ENCODE data around the gene CHD5.

DNA sequence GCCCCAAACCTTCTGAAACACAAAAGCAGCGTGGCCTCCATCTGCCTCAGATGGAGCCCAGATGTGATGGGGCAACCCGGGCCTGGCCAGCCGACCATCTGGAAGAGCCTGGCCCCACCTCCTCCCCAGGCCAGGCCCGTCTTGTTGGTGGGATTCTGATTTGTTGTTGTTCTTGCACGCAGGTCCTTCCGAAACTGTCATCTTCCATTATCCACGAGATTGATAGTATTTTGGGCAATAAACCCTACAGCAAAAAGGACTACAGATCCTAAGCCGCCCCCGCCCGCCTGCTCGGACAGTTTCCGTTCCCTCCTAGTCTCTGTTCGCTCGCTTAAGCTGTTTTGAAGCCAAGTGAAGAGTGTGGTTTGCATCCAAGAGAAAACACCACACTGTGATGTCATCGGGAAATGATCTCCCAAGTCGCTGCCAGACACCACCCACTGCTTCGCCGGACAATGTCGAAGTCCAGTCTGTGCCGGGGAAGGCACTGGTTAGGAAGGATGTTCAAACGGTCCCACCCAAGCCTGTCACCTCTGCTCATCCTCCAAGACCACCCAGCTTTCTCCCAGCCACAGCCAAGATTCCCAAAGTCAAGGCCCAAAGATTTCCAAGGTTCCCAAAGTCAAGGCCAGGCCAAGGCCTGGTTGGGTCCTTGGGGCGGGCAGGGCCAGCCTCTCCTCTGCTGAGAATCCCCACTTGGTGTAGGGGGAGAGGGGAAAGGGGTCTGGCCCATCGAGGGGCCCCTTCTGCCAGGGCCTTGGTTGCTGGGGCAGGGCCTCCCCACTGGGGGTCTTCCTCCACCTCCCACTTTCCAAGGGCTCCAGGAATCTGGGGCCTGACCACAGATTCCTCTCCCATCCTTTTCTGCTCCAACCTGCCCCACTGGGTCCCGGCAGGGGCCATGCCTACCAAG, 81.6 kb downstream of the CHD5 start:
- TF ChIP-seq, protein P1, sequence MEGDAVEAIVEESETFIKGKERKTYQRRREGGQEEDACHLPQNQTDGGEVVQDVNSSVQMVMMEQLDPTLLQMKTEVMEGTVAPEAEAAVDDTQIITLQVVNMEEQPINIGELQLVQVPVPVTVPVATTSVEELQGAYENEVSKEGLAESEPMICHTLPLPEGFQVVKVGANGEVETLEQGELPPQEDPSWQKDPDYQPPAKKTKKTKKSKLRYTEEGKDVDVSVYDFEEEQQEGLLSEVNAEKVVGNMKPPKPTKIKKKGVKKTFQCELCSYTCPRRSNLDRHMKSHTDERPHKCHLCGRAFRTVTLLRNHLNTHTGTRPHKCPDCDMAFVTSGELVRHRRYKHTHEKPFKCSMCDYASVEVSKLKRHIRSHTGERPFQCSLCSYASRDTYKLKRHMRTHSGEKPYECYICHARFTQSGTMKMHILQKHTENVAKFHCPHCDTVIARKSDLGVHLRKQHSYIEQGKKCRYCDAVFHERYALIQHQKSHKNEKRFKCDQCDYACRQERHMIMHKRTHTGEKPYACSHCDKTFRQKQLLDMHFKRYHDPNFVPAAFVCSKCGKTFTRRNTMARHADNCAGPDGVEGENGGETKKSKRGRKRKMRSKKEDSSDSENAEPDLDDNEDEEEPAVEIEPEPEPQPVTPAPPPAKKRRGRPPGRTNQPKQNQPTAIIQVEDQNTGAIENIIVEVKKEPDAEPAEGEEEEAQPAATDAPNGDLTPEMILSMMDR (IDR thresholded peaks at IDR 0.05): no peak
- no peak for TF ChIP-seq POLR2A (IDR thresholded peaks at IDR 0.05)
